BLaER1 treated with 17β-estradiol and CSF1 and Interleukin-3, amounts not matched to agents 10 nM and 100 nM (cell line): ENCODE measurements around the gene ACTL10.
A peak's percentile ranks its signal among the peaks of the same experiment; 100 is the strongest.

Source experiments
- H3K27ac ChIP-seq, 11 experiments: shearing (Covaris generic); formaldehyde crosslinking; 2 replicates each; pipeline ENCODE4 v1.8.1; 2022
- H3K27me3 ChIP-seq, 11 experiments: shearing (Covaris generic); formaldehyde crosslinking; 2 replicates each; pipeline ENCODE4 v1.8.1; 2022
- H3K36me3 ChIP-seq, 11 experiments: shearing (Covaris generic); formaldehyde crosslinking; 2 replicates each; pipeline ENCODE4 v1.8.1; 2022
- H3K4me1 ChIP-seq, 10 experiments: shearing (Covaris generic); formaldehyde crosslinking; 2 replicates each; pipeline ENCODE4 v1.8.1; 2022
- H3K4me2 ChIP-seq, 11 experiments: shearing (Covaris generic); formaldehyde crosslinking; 2 replicates each; pipeline ENCODE4 v1.8.1; 2022
- H3K4me3 ChIP-seq, 10 experiments: shearing (Covaris generic); formaldehyde crosslinking; 2 replicates each; pipeline ENCODE4 v1.8.1; 2022
- H3K9ac ChIP-seq, 11 experiments: shearing (Covaris generic); formaldehyde crosslinking; 2 replicates each; pipeline ENCODE4 v1.8.1; 2022
- H3K9me3 ChIP-seq, 11 experiments: shearing (Covaris generic); formaldehyde crosslinking; replicated peaks in 1 of 11; 2 replicates each; pipeline ENCODE4 v1.8.1; 2022
- H4K20me1 ChIP-seq, 11 experiments: shearing (Covaris generic); formaldehyde crosslinking; 2 replicates each; pipeline ENCODE4 v1.8.1; 2022
- Cebpa-rat ChIP-seq, 11 experiments: shearing (Covaris generic); IDR thresholded peaks; 2 replicates each; pipeline ENCODE4 v1.8.1; 2022

Gene ACTL10

DNA sequence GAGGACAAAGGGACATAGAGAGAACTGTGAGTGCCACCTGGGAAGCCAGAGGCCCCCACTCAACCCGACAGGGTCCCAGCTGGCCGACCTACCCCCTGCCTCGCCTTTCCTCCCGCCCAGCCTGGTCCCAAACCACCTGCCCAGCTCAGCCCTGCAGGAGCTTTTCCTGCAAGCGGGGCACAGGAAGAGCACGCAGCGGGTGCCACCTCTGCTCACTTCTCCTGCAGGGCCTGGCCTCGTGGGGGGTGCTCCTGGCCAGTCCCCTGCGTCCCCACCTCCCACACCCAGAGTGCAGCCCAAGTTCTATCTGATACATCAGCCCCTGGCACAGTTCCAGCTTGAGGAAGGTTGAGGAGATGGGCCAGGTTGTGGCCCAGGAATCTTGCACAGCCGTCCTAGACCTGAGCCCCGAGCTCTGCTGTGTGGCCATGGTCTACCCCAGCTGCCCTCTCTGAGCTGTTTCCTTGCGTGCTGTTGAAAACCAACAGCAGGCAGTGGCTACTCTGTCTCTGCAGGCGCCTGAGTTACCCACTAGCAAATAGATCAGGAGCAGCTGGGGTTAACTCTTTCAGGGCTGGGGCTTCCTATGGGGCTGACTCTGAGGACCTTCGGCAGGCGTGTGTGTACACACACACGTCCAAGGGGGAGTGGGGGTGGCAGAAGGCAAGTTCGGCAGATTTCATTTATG lies 5.8 kb downstream of the ACTL10 start:
- Histone ChIP-seq H3K27me3 (no peaks in the 10 kb centered on the region), H3K4me3 (peak overlapping the region; percentile 58 to 77 (median 66); a peak in 16 of 20 replicates), H3K36me3 (peaks cover 0 to 31% (median 19%) of the 10 kb centered on the region in 11 experiments; a peak in 17 of 22 replicates), H3K9ac (peak overlapping the region; percentile 72 to 83 (median 80); a peak in 19 of 22 replicates), H4K20me1 (peaks cover 0 to 75% (median 39%) of the 10 kb centered on the region in 11 experiments; a peak in 17 of 22 replicates), H3K4me2 (peak overlapping the region; percentile 88 to 99 (median 96)), H3K27ac (peak overlapping the region in 5 of 11 experiments; percentile 49 to 78 (median 66); a peak in 5 of 22 replicates), H3K9me3 (no peaks in the 10 kb centered on the region), H3K4me1 (peaks cover 63 to 80% (median 72%) of the 10 kb centered on the region in 10 experiments)
- TF ChIP-seq Cebpa-rat (IDR thresholded peaks at IDR 0.05), result no peak

DNA sequence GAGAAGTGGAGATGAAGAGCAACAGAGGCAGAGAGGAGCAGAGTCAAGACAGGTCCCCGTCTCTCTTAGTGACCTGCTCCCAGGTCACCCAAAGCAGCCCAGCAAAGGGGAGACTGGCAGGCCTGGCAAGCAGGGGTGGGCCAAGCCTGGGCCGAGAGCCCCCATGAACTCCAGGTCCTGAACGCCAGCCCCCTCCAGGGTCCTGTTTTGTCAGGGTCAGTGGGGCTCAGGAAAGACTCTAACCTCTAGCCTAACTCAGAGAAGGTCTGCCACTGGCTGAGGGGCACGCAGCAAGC lies 6.3 kb downstream of the ACTL10 start:
- Histone ChIP-seq H3K9me3 (no peaks in the 10 kb centered on the region), H3K36me3 (peaks cover 0 to 36% (median 23%) of the 10 kb centered on the region in 11 experiments; a peak in 18 of 22 replicates), H3K4me3 (peak overlapping the region; percentile 58 to 77 (median 66); a peak in 19 of 20 replicates), H3K27me3 (no peaks in the 10 kb centered on the region), H3K4me2 (peak overlapping the region; percentile 88 to 99 (median 96)), H4K20me1 (peaks cover 0 to 78% (median 42%) of the 10 kb centered on the region in 11 experiments; a peak in 17 of 22 replicates), H3K27ac (peak overlapping the region in 8 of 11 experiments; percentile 49 to 80 (median 67); a peak in 16 of 22 replicates), H3K9ac (peak overlapping the region; percentile 72 to 83 (median 80); a peak in 20 of 22 replicates), H3K4me1 (peaks cover 58 to 75% (median 67%) of the 10 kb centered on the region in 10 experiments)
- no peak for TF ChIP-seq Cebpa-rat (IDR thresholded peaks at IDR 0.05)

DNA sequence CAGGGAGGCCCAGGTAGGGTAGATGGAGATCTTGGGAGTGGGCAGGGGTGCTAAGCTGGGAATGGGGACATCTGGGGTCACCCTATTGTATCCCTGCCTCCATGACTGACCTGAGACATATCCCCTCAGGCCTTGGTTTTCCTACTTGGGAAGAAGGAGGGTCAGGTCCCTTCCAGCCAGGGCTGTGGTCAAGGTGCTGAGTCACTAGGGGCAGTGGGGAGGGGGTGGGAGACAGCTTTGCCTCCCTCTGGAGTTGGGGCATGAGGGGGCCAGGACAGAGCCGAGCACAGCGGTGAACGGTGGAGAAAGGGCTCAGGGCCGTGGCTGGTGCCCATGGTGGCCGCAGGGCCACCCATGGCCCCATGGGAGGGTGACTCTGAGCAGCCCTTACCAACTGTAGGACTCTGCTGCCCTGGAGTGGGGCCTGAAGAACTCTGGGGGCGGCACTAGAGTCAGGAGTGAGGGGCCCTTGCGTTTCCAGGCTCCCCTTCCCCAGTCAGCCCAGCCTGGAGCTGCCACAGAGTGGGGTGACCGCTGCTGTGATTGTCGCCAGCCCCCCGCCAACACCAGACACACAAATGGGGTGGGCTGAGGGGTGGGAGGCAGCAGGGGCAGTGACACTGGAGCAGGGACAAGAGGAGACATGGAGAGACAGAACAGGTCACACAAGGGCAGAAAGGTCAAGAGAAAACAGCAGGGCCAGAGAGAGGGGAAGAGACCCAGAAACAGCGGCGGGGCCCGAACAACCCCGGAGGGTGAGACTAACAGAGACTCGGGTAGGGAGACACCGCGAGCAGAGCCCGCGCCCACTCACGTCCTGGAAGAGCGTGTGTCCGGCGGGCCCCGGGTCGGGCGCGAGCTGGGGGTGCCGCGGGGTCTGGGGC lies 6.9 kb downstream of the ACTL10 start:
- Histone ChIP-seq H3K4me2 (peak overlapping the region; percentile 88 to 99 (median 96)), H3K9ac (peak overlapping the region; percentile 72 to 83 (median 80)), H4K20me1 (peaks cover 0 to 78% (median 42%) of the 10 kb centered on the region in 11 experiments; a peak in 17 of 22 replicates), H3K36me3 (peaks cover 0 to 40% (median 29%) of the 10 kb centered on the region in 11 experiments; a peak in 18 of 22 replicates), H3K9me3 (no peaks in the 10 kb centered on the region), H3K27me3 (no peaks in the 10 kb centered on the region), H3K27ac (peak overlapping the region; percentile 1 to 80 (median 66); a peak in 20 of 22 replicates), H3K4me3 (peak overlapping the region; percentile 58 to 77 (median 66)), H3K4me1 (peaks cover 52 to 69% (median 61%) of the 10 kb centered on the region in 10 experiments)
- TF ChIP-seq Cebpa-rat (IDR thresholded peaks at IDR 0.05), result no peak

DNA sequence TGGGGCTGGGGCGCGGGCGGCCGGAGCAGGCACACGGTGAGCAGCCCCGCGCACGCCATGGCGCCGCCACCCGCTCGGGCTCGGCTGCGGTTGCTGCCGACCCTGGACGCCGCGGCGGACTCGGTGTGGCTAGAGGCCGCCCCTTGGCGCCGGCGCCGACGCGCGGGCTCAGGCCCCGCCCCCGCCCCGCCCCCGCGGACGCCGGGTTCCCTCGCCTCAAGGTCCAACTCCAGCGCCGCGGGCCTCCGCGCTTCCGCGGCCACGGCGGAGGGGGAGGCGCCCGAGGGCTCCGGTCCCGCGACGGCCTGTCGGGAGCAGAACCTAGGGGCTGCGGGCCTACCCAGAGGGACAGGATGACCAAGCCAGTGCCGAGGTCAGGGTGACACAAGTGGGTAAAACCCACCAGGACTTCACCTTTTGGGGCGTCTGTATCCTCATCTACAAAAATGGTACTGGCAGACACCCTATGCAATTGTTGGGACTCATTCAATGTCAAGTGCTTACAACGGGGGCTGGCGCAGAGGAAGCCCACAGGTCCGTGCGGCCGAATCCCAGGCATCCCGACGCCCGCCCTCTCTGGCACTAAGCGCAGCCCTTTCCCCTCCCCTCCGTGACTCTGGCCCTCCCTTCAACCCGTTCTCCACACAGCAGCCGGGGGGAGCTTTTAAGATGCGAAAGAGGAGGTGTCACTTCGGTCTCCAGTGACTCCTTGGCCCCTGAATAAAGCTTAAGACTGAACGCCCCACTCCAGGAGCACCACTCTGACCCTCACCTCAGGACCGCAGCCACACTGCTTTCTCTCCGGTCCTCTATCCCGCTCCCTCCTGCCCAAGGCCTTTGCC lies 7.8 kb downstream of the ACTL10 start, which contains the start of gene NECAB3:
NECAB3 (minus strand) TSS at position 135 of the 842 bp plus-strand sequence; CDS start at position 59, 76 bp downstream.
- peak within 1 kb of the TSS; percentile 1 to 80 (median 66); a peak in 20 of 22 replicates for H3K27ac ChIP-seq
- H3K36me3 ChIP-seq, result peaks cover 0 to 45% (median 37%) of the 10 kb centered on the region in 11 experiments; a peak in 19 of 22 replicates
- no peak for TF ChIP-seq Cebpa-rat (IDR thresholded peaks at IDR 0.05)
- peaks cover 51 to 64% (median 56%) of the 10 kb centered on the region in 10 experiments for H3K4me1 ChIP-seq
- H3K9me3 ChIP-seq, result no peaks in the 10 kb centered on the region
- peak within 1 kb of the TSS; percentile 89 to 99 (median 97) for H3K4me2 ChIP-seq
- H3K9ac ChIP-seq, result peak within 1 kb of the TSS; percentile 72 to 83 (median 80)
- peaks cover 0 to 78% (median 49%) of the 10 kb centered on the region in 11 experiments; a peak in 17 of 22 replicates for H4K20me1 ChIP-seq
- peak within 1 kb of the TSS; percentile 58 to 77 (median 66) for H3K4me3 ChIP-seq
- no peaks in the 10 kb centered on the region for H3K27me3 ChIP-seq

DNA sequence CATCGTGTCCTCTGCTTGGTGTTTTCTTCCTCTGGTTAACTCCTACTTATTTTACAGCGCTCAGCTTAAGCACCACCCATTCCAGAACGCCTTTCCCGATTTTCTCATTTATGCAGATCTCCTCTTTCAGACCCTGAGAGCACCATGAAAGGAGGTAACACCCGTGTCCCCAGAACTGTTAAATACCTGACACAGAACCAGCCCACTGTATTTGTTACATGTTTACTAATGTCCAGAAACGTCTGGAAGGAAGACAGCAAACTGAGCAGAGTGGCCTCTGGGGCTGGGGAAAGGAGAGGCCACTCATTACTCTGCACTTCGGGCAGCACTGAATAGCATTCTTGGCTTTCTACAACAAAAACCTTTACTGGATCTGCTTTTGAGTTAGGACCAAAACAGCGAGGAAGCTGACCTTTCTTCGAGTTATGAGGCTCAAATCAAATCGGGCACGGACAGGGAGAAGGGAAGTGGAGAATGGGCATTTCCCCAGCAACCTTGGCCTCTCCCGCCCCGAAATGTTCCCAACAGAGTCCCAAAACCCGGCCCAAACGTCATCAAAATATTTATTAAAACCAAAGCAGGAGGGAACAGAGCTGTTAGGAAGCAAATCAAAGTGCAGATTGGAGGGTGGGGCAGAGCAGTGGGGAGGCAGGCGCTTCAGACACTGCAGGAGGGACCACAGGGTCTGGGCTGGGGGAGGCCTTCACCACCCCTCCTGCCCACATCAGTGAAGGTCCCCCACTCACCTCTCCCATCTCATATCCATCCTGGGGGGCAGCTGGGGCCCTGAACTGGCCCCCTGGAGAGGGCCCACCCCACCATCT lies 8.6 kb downstream of the ACTL10 start:
- Histone ChIP-seq H3K27ac (peak overlapping the region in 1 of 11 experiments; percentile 80; a peak in 1 of 22 replicates), H3K4me1 (peaks cover 43 to 64% (median 56%) of the 10 kb centered on the region in 10 experiments), H3K36me3 (peaks cover 0 to 54% (median 46%) of the 10 kb centered on the region in 11 experiments; a peak in 19 of 22 replicates), H3K27me3 (no peaks in the 10 kb centered on the region), H3K4me3 (peak overlapping the region in 1 of 10 experiments; percentile 77; a peak in 1 of 20 replicates), H4K20me1 (peaks cover 0 to 78% (median 55%) of the 10 kb centered on the region in 11 experiments; a peak in 19 of 22 replicates), H3K4me2 (peak overlapping the region; percentile 89 to 99 (median 97); a peak in 20 of 22 replicates), H3K9ac (peak overlapping the region in 4 of 11 experiments; percentile 77 to 81 (median 80); a peak in 7 of 22 replicates), H3K9me3 (no peaks in the 10 kb centered on the region)
- no peak for TF ChIP-seq Cebpa-rat (IDR thresholded peaks at IDR 0.05)

DNA sequence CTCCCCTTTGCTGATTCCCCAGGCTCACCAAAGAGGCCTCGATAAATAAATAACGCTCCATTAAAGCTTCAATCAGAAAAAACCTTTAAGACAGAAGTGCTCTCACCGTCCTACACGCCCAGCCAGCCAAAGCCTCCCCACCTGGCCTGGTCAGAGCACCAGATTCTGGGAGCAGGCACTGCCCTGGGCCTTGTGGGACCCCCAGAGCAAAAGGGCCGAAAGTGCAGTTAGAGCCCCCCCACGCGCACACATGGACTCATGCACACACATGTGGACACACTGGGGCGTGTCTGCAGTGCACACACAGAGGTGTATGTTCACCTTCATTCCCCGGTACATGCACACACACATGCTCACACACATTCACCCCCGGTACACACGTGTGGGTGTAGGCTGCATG lies 9.4 kb downstream of the ACTL10 start:
- no peak overlapping the region for H3K4me3 ChIP-seq
- H3K4me2 ChIP-seq, result no peak overlapping the region
- H3K9me3 ChIP-seq, result no peaks in the 10 kb centered on the region
- peaks cover 37 to 64% (median 55%) of the 10 kb centered on the region in 10 experiments for H3K4me1 ChIP-seq
- H3K27me3 ChIP-seq, result no peaks in the 10 kb centered on the region
- H3K27ac ChIP-seq, result no peak overlapping the region
- no peak for TF ChIP-seq Cebpa-rat (IDR thresholded peaks at IDR 0.05)
- H3K36me3 ChIP-seq, result peaks cover 0 to 57% (median 51%) of the 10 kb centered on the region in 11 experiments; a peak in 19 of 22 replicates
- peaks cover 0 to 79% (median 56%) of the 10 kb centered on the region in 11 experiments; a peak in 19 of 22 replicates for H4K20me1 ChIP-seq
- peak overlapping the region in 1 of 11 experiments; percentile 44; a peak in 3 of 22 replicates for H3K9ac ChIP-seq
